AG09319 (cell line): ENCODE measurements around the gene MEAK7.

Source experiments
- DNase-seq: peaks from one replicate; pipeline ENCODE4 v3.0.0-alpha.2; 2010; ENCODE audit warnings: low read depth; ENCODE audit errors: extremely low read depth
- TF ChIP-seq, protein P1 (sequence below): IDR thresholded peaks from 2 replicates; pipeline ENCODE4 v1.5.1; 2011; ENCODE audit warnings: low read depth, mild to moderate bottlenecking, inconsistent platforms, low read length, moderate library complexity

The MEAK7 gene

DNA sequence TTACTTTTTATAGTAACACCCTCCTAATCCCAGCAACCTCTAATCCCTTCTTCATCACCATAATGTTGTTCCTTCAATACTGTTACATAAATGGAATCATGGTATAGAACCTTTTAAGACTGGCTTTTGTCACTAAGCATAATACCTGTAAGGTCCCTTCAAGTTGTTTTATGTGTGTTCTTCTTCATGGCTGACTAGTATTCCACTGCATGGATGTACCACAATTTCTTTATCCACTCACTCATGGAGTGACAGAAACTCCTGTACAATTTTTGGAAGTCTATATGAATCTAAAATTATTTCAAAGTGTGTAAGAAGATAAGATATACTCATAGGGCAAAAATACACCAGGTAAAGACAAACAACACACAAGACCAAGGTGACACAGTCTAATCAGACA is 36.8 kb downstream of the MEAK7 start:
- DNase-seq, result no peak
- TF ChIP-seq, protein P1, sequence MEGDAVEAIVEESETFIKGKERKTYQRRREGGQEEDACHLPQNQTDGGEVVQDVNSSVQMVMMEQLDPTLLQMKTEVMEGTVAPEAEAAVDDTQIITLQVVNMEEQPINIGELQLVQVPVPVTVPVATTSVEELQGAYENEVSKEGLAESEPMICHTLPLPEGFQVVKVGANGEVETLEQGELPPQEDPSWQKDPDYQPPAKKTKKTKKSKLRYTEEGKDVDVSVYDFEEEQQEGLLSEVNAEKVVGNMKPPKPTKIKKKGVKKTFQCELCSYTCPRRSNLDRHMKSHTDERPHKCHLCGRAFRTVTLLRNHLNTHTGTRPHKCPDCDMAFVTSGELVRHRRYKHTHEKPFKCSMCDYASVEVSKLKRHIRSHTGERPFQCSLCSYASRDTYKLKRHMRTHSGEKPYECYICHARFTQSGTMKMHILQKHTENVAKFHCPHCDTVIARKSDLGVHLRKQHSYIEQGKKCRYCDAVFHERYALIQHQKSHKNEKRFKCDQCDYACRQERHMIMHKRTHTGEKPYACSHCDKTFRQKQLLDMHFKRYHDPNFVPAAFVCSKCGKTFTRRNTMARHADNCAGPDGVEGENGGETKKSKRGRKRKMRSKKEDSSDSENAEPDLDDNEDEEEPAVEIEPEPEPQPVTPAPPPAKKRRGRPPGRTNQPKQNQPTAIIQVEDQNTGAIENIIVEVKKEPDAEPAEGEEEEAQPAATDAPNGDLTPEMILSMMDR, result no peak

DNA sequence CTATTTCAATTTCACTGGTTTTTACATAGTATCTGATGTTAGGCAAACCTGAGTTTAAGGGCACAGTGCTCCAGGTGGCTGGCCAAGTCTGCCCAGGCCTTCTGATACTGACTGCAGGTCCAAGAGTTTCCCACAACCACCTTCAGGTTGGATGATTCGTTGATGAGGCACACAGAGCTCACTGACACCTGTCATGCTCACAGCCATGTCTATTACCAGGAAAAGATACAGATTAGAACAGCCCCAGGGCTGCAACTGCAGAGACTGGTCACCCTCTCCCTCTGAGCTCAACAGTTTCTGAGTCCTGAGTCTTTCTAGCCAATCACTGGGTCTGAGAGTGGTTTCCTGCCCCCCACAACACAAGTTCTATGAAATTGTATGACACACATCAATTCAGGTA is 37.2 kb downstream of the MEAK7 start:
- no peak for DNase-seq
- TF ChIP-seq, protein P1, result no peak

DNA sequence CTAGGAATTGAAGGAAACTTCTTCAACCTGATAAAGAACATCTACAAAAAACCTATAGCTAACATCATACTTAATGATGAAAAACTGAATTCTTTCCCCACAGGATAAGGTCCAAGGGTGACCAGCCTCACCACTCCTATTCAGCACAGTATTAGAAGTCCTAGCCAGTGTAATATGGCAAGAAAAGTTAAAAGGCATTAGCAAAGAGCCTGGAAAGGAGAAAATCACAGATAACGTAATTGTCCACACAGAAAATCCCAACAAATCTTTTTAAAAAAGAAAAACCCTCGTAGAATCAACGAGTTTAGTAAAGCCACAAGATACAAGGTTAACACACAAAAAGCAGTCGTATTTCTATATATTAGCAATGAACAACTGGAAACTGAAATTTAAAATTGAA is 37.8 kb downstream of the MEAK7 start:
- TF ChIP-seq, protein P1, result no peak

DNA sequence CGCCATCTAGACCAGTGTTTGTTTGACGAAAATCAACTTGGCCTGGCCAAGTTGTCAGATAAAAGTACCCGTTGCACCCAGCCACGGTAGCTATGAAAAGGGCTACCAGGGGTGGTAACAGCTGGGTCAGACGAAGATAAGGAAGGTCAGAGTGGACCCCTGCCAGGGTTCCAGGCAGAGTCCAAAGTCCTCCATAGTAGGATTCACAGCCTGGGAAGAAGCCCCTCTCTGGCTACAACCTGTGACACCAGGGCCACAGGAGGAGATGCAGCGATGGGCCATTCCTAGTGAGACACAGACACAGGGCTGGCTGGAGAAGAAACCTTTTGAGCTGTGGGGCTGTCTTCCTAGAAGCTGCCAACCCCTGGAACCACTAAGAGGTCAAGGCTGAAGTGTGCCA is 39.3 kb downstream of the MEAK7 start:
- TF ChIP-seq, protein P1, result no peak
- DNase-seq, result no peak

More for the DNA sequence above, 37.8 kb downstream of the MEAK7 start:
- DNase-seq, result no peak

DNA sequence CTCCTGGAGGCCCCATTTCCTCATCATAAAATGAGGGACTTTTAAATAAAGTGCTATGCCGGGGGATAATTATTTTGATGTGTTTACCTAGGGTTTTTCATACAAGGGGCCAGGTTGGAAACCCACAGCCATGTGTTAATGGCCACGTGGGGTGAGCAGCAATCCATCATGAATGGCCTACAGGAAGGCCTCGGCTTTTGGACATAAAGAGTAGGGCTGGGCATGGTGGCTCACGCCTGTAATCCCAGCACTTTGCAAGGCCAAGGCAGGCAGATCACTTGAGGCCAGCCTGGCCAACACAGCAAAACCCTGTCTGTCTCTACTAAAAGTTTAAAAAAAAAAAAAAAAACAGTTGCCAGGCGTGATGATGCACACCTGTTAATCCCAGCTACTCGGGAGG is 40.3 kb downstream of the MEAK7 start:
- TF ChIP-seq, protein P1, result no peak
- DNase-seq, result no peak

DNA sequence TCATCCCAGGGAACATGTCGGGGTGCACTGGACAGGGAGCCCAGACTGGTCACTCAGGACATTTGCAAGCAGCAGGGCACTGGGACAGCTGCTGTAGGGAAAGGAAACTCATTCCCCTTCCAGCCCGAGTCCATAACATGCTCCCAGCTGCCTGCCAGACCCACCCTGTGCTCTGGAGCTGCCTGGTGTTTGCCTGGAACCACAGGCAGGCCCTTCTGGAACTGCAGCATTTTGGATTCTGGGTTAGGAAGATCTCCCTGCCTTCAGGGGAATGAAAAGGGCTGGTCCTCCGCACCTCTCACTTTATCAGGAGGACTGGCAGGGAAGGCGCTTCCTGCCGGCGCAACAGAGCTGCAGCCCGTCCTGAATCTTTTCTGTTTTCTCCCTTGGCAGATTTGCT is 41.2 kb downstream of the MEAK7 start:
- DNase-seq, result no peak
- TF ChIP-seq, protein P1, result no peak

DNA sequence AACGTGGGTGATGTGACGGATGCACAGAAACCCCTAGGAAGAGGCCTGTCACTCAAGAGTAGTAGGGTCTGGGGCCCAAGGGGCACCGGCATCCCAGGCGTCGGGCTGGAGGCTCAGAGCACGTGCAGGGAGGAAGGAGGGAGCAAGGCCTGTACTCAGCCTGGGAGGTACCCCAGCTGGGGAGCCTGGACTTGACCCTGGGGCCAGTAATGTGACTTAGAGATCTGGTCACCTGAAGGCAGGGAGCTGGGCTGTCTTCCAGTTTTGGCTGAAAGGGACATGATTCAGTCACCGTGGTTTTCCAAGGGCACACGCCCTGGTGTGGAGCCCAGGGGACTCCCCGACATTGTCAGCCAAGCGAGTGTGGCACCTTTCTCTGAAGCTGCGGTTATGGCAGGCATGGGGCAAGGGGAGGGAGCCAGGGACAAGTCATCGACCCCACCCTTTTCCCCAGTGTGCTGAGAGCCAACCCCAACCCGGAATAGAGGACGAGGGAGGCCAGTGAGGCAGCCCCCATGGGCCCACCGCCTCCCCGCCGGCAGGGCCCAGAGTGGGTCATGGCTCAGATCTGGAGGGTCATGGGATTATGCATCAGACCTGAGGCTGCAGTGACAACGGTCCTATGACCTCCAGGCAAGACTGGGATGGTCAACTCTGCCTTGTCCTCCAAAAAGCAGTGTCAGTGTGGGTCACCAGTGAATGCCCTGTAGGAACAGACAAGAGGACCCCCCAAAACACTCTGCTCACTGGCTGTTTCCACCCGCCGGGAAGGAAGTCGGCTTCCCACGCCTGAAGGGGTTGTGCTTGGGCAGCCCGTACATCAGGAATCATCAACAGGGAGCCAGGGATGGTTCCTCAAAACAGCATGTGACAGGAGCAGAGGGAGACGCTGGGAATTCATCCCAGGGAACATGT is 41.9 kb downstream of the MEAK7 start:
- DNase-seq, result no peak
- TF ChIP-seq, protein P1, result no peak
